Measurements from ENCODE around the gene RGMB.

Gene RGMB

GRCh38 chr5:98771382-98772109 lies 1.9 kb upstream of the RGMB start (continued):
- TF ChIP-seq EGR2 (tag by site-specific recombination; IDR thresholded peaks at IDR 0.05; ENCODE audit: low read depth) (no peak), GLIS1 (tag by site-specific recombination; IDR thresholded peaks at IDR 0.05) (no peak), ZNF48 (tag by site-specific recombination; IDR thresholded peaks at IDR 0.05) (no peak), ZNF561 (tag by site-specific recombination; IDR thresholded peaks at IDR 0.05; ENCODE audit: borderline replicate concordance) (0 out of 2 replicates have a peak, but pooled peaks have one; percentile 74), ZBTB6 (tag by site-specific recombination; IDR thresholded peaks at IDR 0.05) (peak; percentile 29; the same call in 1 of the 2 replicates), ZNF311 (tag by site-specific recombination; IDR thresholded peaks at IDR 0.05; ENCODE audit: borderline replicate concordance) (no peak)

GRCh38 chr5:98772415-98773213 lies 849 bp upstream of the RGMB start:
- Histone ChIP-seq H3K9me3 (ENCODE audit: control insufficient read depth, insufficient read depth, low read depth, low read length) (no peaks in the 10 kb centered on the region), H3K4me3 (ENCODE audit: low read depth, low read length) (peak overlapping the region; percentile 22), H3K36me3 (ENCODE audit: control insufficient read depth in 2 of 2, insufficient read depth in 1 of 2, low read length in 2 of 2) (no peaks in the 10 kb centered on the region), H3K27ac (ENCODE audit: extremely low read depth, low read depth, low read length) (peak overlapping the region; percentile 74), H3K4me1 (ENCODE audit: control insufficient read depth, insufficient read depth, low read length) (peaks cover 14% of the 10 kb centered on the region)
- CTCF ChIA-PET = interaction anchor here (0.5 to 5.9 kb wide), 13 partner anchors 11 to 1237 kb away, joined by 3 to 64 read pairs (median 3); no protein-coding TSS in a partner anchor
- POLR2A ChIA-PET = interaction anchor here (0.8 to 1.0 kb wide), 4 partner anchors 16 to 260 kb away, joined by 3 to 4 read pairs (median 4); no protein-coding TSS in a partner anchor
- TF ChIP-seq ZNF121 (tag by site-specific recombination; IDR thresholded peaks at IDR 0.05) (no peak), ZNF654 (tag by site-specific recombination; IDR thresholded peaks at IDR 0.05; ENCODE audit: low read depth) (no peak), ZNF747 (tag by site-specific recombination; IDR thresholded peaks at IDR 0.05) (no peak), KLF9 (tag by site-specific recombination; IDR thresholded peaks at IDR 0.05; ENCODE audit: low read depth) (no peak), ZNF704 (tag by site-specific recombination; IDR thresholded peaks at IDR 0.05) (no peak), ZBTB20 (tag by site-specific recombination; IDR thresholded peaks at IDR 0.05) (peak; percentile 85; the same call in 1 of the 2 replicates), PRDM6 (tag by site-specific recombination; IDR thresholded peaks at IDR 0.05) (peak; percentile 52; the same call in 1 of the 2 replicates), ZFHX2 (tag by site-specific recombination; conservative IDR thresholded peaks at IDR 0.05) (peak; percentile 21), ZSCAN18 (tag by site-specific recombination; IDR thresholded peaks at IDR 0.05) (no peak), ZNF510 (tag by site-specific recombination; IDR thresholded peaks at IDR 0.05; ENCODE audit: insufficient replicate concordance) (no peak), ZNF677 (tag by site-specific recombination; IDR thresholded peaks at IDR 0.05) (no peak), BCL11A (tag by site-specific recombination; IDR thresholded peaks at IDR 0.05; ENCODE audit: low read depth) (no peak), ZNF768 (tag by site-specific recombination; IDR thresholded peaks at IDR 0.05) (no peak), ZNF366 (tag by site-specific recombination; conservative IDR thresholded peaks at IDR 0.05) (peak; percentile 57), ZNF10 (tag by site-specific recombination; IDR thresholded peaks at IDR 0.05) (0 out of 2 replicates have a peak, but pooled peaks have one; percentile 21), ZNF302 (tag by site-specific recombination; IDR thresholded peaks at IDR 0.05; ENCODE audit: low read depth) (no peak), ZNF777 (tag by site-specific recombination; IDR thresholded peaks at IDR 0.05; ENCODE audit: borderline replicate concordance) (no peak), ZBTB11 (tag by site-specific recombination; conservative IDR thresholded peaks at IDR 0.05; ENCODE audit: low read depth) (no peak), ZNF248 (tag by site-specific recombination; IDR thresholded peaks at IDR 0.05) (no peak), ZNF223 (tag by site-specific recombination; IDR thresholded peaks at IDR 0.05) (no peak)

Measured in HEK293 (cell line).